ENCODE results near the gene PSMD8. TPM values are rescaled to one million over a fixed set of nuclear protein-coding genes. Genes with fewer than 3 reads are reported as not detected.

Gene PSMD8
- total RNA-seq, 1 donor, result 277 TPM

DNA sequence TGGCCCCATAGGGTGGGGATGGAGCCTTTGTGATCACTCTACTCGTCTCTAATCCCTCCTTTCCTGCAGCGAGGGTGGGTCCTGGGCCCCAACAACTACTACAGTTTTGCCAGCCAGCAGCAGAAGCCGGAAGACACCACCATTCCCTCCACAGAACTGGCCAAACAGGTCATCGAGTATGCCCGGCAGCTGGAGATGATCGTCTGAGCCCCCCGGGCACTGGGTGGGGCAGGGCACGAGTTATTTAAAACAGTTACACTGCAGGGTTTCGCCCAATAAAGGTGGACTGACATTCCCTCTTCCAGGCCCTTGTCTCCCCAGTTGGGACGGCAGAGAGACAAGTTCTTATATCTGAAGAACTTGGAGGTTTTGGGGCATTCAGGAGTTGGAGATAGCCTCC is 8.8 kb downstream of the PSMD8 start:
- DNase-seq (ENCODE audit: low read depth), result no peak
- TF ChIP-seq, protein P1, sequence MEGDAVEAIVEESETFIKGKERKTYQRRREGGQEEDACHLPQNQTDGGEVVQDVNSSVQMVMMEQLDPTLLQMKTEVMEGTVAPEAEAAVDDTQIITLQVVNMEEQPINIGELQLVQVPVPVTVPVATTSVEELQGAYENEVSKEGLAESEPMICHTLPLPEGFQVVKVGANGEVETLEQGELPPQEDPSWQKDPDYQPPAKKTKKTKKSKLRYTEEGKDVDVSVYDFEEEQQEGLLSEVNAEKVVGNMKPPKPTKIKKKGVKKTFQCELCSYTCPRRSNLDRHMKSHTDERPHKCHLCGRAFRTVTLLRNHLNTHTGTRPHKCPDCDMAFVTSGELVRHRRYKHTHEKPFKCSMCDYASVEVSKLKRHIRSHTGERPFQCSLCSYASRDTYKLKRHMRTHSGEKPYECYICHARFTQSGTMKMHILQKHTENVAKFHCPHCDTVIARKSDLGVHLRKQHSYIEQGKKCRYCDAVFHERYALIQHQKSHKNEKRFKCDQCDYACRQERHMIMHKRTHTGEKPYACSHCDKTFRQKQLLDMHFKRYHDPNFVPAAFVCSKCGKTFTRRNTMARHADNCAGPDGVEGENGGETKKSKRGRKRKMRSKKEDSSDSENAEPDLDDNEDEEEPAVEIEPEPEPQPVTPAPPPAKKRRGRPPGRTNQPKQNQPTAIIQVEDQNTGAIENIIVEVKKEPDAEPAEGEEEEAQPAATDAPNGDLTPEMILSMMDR (IDR thresholded peaks at IDR 0.05; ENCODE audit: insufficient read depth, low read depth, low read length), result no peak
- H3K4me3 ChIP-seq (ENCODE audit: low read depth, low read length), result no peak overlapping the region

DNA sequence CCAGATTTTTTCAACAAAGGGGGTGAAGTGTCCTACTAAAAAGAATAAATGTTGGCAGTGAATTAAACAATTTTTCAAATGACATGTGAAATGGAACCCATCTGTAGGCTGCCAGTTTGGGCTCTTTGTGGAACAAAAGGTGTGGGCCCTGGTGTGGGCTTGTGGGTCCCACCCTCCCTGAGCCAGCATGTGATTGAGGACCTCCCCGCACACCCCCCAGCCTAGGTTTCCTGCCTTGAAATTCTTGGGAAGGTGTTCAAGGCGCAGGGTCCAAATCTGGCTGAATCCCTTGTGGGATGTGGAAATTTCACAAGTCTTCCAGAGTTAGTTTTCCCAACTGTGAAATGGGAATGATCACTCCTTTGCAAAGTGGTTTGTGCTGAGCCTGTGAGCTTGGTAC is 9.4 kb downstream of the PSMD8 start:
- no peak overlapping the region for H3K4me3 ChIP-seq (ENCODE audit: low read depth, low read length)
- TF ChIP-seq, protein P1 (IDR thresholded peaks at IDR 0.05; ENCODE audit: insufficient read depth, low read depth, low read length), result no peak
- no peak for DNase-seq (ENCODE audit: low read depth)

DNA sequence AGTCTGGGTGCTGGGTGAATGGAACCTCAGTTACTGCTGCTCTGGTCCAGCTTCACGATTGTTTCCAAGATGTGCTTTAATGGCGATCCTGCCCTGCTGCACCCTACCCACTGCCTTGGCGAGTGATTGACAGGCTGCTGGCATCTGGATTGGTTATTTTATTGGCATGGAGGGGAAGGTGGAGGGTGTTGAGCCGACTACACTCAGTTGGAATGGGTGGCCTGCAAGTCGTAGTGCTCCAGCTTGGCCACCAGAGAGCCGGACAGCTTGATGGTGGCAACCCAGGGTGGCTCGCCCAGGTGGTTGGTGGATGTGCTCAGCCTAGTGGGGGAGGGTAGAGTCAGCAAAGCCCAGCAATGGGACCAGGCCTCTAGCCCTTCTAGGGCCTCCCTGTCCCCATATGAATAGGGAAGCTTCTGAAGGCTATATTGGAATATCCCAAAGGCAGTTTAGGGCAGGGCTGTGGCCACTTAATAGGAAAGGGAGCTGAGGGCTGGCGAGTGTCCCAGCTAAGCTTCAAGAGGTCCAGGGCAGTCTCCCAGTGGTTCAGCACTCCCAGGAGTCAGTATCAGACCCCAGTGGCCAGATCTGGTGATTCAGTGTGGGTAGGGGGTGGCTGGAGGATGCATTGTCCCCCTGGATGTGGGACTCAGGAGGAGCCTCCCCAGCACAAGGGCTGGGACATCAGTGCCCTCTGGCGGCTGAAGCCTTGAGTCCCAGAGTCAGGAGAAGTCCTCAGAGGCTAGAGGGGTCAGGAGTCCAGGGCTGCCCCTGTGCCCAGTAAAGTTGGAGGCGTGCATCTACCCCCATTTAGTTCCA is 10.0 kb downstream of the PSMD8 start:
- no peak overlapping the region for H3K4me3 ChIP-seq (ENCODE audit: low read depth, low read length)
- DNase-seq (ENCODE audit: low read depth), result no peak
- TF ChIP-seq, protein P1 (IDR thresholded peaks at IDR 0.05; ENCODE audit: insufficient read depth, low read depth, low read length), result peak; percentile 39

DNA sequence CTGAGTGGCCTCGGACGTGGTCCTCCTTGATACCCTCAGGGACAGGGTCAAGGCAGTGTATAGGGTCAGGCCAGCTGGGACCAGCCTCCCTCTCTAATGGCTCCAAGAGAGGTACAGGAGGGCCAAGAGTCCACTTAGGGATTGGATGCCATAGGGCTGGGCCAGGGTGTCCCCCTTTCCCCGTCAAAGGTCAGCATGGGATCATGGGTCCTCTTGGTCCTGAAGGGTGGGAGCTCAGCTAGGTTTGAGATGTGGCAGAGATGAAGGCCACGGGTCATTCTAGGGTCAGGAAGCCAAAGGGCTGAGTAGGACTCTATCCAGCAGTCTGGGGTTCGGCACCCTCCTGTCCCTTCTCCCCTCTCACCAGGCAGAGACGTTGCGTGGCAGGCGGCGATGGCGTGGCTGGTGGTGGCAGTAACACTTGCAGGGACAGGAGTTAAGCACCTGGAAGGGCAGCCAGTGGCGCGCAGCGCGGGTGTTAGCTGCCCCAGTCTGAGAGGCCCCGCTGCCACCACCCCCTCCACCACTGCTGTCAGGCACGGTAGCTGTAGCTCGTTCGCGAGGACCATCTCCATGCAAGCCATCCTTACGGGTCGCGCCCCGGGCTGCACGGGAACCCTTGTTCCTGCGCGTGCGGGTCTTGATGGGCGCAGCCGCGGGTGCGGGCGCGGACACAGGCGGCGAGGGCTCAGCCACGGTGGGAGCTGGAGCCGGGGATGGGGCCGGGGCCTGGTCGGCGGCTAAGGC is 10.9 kb downstream of the PSMD8 start:
- DNase-seq (ENCODE audit: low read depth), result no peak

DNA sequence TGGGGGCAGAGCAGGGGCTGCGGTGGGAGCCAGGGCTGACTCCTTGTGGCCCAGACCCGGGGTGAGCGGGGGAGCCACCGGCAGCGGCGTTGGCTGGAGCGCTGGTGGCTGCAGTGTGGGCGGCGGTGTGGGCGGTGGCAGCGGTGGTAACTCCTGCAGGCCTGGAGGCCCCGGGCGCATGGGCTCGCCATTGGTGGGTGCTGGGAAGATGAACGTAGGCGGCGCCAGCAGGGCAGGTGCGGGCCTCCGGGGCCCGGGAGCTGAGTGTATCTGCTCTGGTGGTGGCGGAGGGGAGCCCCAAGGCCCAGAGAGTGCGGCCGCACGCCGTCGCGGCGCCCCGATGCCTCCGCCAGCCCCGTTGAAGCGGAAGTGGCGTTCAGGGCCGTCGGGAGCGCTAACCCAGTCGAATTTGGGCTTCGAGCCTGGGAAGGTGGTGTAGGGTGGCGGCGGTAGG is 11.5 kb downstream of the PSMD8 start:
- no peak for DNase-seq (ENCODE audit: low read depth)
- TF ChIP-seq, protein P1 (IDR thresholded peaks at IDR 0.05; ENCODE audit: insufficient read depth, low read depth, low read length), result no peak
- H3K4me3 ChIP-seq (ENCODE audit: low read depth, low read length), result no peak overlapping the region

More for the DNA sequence above, 10.9 kb downstream of the PSMD8 start:
- TF ChIP-seq, protein P1 (IDR thresholded peaks at IDR 0.05; ENCODE audit: insufficient read depth, low read depth, low read length), result no peak
- no peak overlapping the region for H3K4me3 ChIP-seq (ENCODE audit: low read depth, low read length)

DNA sequence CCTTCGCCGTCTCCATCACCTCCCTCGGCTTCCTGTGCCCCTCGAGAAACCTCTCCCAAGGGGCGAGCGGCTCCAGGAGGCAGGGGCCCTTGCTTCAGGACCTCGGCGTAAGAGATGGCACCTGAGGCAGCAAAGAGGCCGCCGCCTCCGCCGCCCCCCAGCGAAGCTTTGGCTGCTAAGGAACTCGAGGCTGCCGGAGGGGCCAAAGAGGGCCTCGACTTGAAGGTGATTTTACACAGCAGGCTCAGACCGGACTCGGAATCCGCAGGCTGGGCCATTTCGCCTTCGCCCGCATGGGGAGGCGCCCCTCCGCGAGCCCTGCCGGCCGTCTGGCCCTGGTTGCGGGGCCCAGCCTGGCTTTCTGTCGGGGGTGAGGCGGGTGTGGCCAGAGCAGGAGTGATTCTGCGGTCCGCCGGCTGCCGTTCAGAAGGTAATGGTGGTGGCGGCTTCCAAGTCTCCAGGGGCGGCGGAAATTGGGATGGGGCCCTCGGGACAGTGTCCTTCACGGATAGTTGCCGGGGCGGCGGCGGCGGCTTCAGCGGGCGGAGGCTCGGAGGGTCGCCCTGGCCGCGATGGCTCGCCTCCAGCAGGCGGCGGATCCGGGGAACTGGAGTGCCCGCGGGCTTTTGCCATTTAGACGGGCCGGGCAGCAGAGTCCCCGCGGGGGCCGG is 12.1 kb downstream of the PSMD8 start:
- TF ChIP-seq, protein P1 (IDR thresholded peaks at IDR 0.05; ENCODE audit: insufficient read depth, low read depth, low read length), result no peak
- no peak overlapping the region for H3K4me3 ChIP-seq (ENCODE audit: low read depth, low read length)
- DNase-seq (ENCODE audit: low read depth), result no peak
